Upper lobe of left lung (tissue), 6 donors: ENCODE data around the gene CACHD1. TPM values are rescaled to one million over a fixed set of nuclear protein-coding genes. Genes with fewer than 3 reads are reported as not detected.

Experiments used
- ATAC-seq, 2 donors: fragments of 200-7000 bp; cut with Tn5 transposase; one replicate each; pipeline ENCODE4 v1.9.1; 2022; ENCODE audit warnings: mild to moderate bottlenecking in 2 of 2, moderate library complexity in 2 of 2; ENCODE audit not compliant: low FRiP score in 2 of 2
- DNase-seq, 2 donors: peaks; one replicate each; pipeline ENCODE4 v3.0.0-alpha.2; 2019 to 2020
- H3K27ac ChIP-seq, 4 donors: fragments of 200-600 bp; sonication (generic); one replicate each; pipeline ENCODE4 v1.5.1; 2016 to 2019
- H3K27me3 ChIP-seq, 4 donors: fragments of 200-600 bp; sonication (generic); one replicate each; pipeline ENCODE4 v1.5.1; 2017 to 2019
- H3K36me3 ChIP-seq, 4 donors: fragments of 200-600 bp; sonication (generic); one replicate each; pipeline ENCODE4 v1.5.1; 2016 to 2019
- H3K4me1 ChIP-seq, 4 donors: fragments of 200-600 bp; sonication (generic); one replicate each; pipeline ENCODE4 v1.5.1; 2018 to 2019
- H3K4me3 ChIP-seq, 4 donors: fragments of 200-600 bp; sonication (generic); one replicate each; pipeline ENCODE4 v1.5.1; 2017 to 2019; ENCODE audit warnings: mild to moderate bottlenecking in 2 of 4, moderate library complexity in 1 of 4
- H3K9me3 ChIP-seq, 4 donors: fragments of 200-600 bp; sonication (generic); one replicate each; pipeline ENCODE4 v1.5.1; 2018 to 2019
- CTCF ChIP-seq, 6 experiments: fragments of 450-650 bp in 4 of 6; fragments of 200-600 bp in 2 of 6; sonication (generic) in 2 of 6; IDR thresholded peaks; one replicate each; pipeline ENCODE4 v1.5.1; 2016 to 2019; ENCODE audit warnings: antibody characterized with exemption in 6 of 6
- EP300 ChIP-seq, 4 donors: sonication (generic); formaldehyde crosslinking; IDR thresholded peaks; one replicate each; pipeline ENCODE4 v1.5.1; 2017; ENCODE audit warnings: antibody characterized with exemption in 4 of 4, control low read depth in 2 of 4
- POLR2A ChIP-seq, 4 donors: fragments of 450-650 bp; IDR thresholded peaks; one replicate each; pipeline ENCODE4 v1.5.1; 2016 to 2017; ENCODE audit warnings: antibody characterized with exemption in 4 of 4, mild to moderate bottlenecking in 2 of 4
- POLR2AphosphoS5 ChIP-seq, 2 donors: sonication (generic); formaldehyde crosslinking; IDR thresholded peaks; one replicate each; pipeline ENCODE4 v1.5.1; 2017; ENCODE audit warnings: antibody characterized with exemption in 2 of 2
- WGBS, 2 donors: methylation state at CpG; one replicate each; pipeline ENCODE4 v1.1.5; 2017 to 2018; 5-methylcytosine and 5-hydroxymethylcytosine counted together
- total RNA-seq, 6 donors: library from RNA; depleted of rRNA in 4 of 6; stranded (reverse); fragments of >200 nt in 4 of 6; gene quantifications; one replicate each; pipeline versions ENCODE4 v1.1.0 to v1.2.1, GENCODE V29; 2016 to 2021
- donor health status: DM: no; HTN: no; CAD: no; lungs with moderate emphysema.
- donor health status: DM: no; HTN: yes; CAD: no; lungs with severe emphysema.

The CACHD1 gene
- total RNA-seq, 6 donors from 2014 or later = 7.3 to 26.3 (median 22.9) TPM

GRCh38 chr1:64437453-64437852 lies 32.5 kb upstream of the CACHD1 start:
- ATAC-seq (peak in 1 of 2 donors; percentile 28), DNase-seq (no peak)
- no peak for TF ChIP-seq CTCF (IDR thresholded peaks at IDR 0.05)
- TF ChIP-seq EP300 (IDR thresholded peaks at IDR 0.05) = no peak
- no peak for TF ChIP-seq POLR2AphosphoS5 (IDR thresholded peaks at IDR 0.05)
- no peak for TF ChIP-seq POLR2A (IDR thresholded peaks at IDR 0.05)
- WGBS, 2 donors = 72 to 79% methylated on average over 2 of the region's 2 CpGs
- no peaks in the 10 kb centered on the region for H3K9me3 ChIP-seq
- H3K36me3 ChIP-seq = no peaks in the 10 kb centered on the region
- no peaks in the 10 kb centered on the region for H3K27me3 ChIP-seq
- H3K4me1 ChIP-seq = no peaks in the 10 kb centered on the region
- no peak overlapping the region for H3K27ac ChIP-seq
- H3K4me3 ChIP-seq = no peak overlapping the region

GRCh38 chr1:64440183-64440826 lies 29.6 kb upstream of the CACHD1 start:
- Histone ChIP-seq H3K27ac (no peak overlapping the region), H3K36me3 (no peaks in the 10 kb centered on the region), H3K9me3 (no peaks in the 10 kb centered on the region), H3K4me1 (no peaks in the 10 kb centered on the region), H3K4me3 (no peak overlapping the region), H3K27me3 (no peaks in the 10 kb centered on the region)
- no peak for ATAC-seq
- TF ChIP-seq POLR2AphosphoS5 (IDR thresholded peaks at IDR 0.05) (no peak), CTCF (IDR thresholded peaks at IDR 0.05) (no peak), EP300 (IDR thresholded peaks at IDR 0.05) (no peak), POLR2A (IDR thresholded peaks at IDR 0.05) (no peak)
- 65 to 78% methylated on average over 6 to 7 of the region's 7 CpGs for WGBS, 2 donors
- DNase-seq = no peak

GRCh38 chr1:64451440-64451839 lies 18.5 kb upstream of the CACHD1 start:
- Histone ChIP-seq H3K9me3 (no peaks in the 10 kb centered on the region), H3K36me3 (no peaks in the 10 kb centered on the region), H3K27ac (no peak overlapping the region), H3K4me1 (no peaks in the 10 kb centered on the region), H3K4me3 (no peak overlapping the region), H3K27me3 (no peaks in the 10 kb centered on the region)
- ATAC-seq (no peak), DNase-seq (no peak)
- 71 to 82% methylated on average over 1 of the region's 1 CpG for whole genome bisulfite sequencing, 2 donors
- TF ChIP-seq CTCF (IDR thresholded peaks at IDR 0.05) (no peak), POLR2AphosphoS5 (IDR thresholded peaks at IDR 0.05) (no peak), EP300 (IDR thresholded peaks at IDR 0.05) (no peak)

- no peak overlapping the region for H3K27ac ChIP-seq
- WGBS, 2 donors = 90 to 94% methylated on average over 3 of the region's 3 CpGs
- TF ChIP-seq CTCF (IDR thresholded peaks at IDR 0.05) (no peak), POLR2A (IDR thresholded peaks at IDR 0.05) (no peak), EP300 (IDR thresholded peaks at IDR 0.05) (no peak), POLR2AphosphoS5 (IDR thresholded peaks at IDR 0.05) (no peak)
- no peaks in the 10 kb centered on the region for H3K36me3 ChIP-seq
- no peaks in the 10 kb centered on the region for H3K9me3 ChIP-seq
- ATAC-seq (no peak), DNase-seq (no peak)
- H3K4me3 ChIP-seq = no peak overlapping the region
- no peaks in the 10 kb centered on the region for H3K4me1 ChIP-seq
- H3K27me3 ChIP-seq = no peaks in the 10 kb centered on the region
Measured at GRCh38 chr1:64453688-64454087, 16.2 kb upstream of the CACHD1 start.

GRCh38 chr1:64458915-64459314 lies 11.0 kb upstream of the CACHD1 start:
- no peak for DNase-seq
- no peak for ATAC-seq
- no peaks in the 10 kb centered on the region for H3K4me1 ChIP-seq
- no peaks in the 10 kb centered on the region for H3K36me3 ChIP-seq
- no peaks in the 10 kb centered on the region for H3K27me3 ChIP-seq
- H3K27ac ChIP-seq = no peak overlapping the region
- H3K9me3 ChIP-seq = no peaks in the 10 kb centered on the region
- H3K4me3 ChIP-seq = no peak overlapping the region
- WGBS, 2 donors = 77 to 94% methylated on average over 1 of the region's 1 CpG
- TF ChIP-seq EP300 (IDR thresholded peaks at IDR 0.05) = no peak
- TF ChIP-seq CTCF (IDR thresholded peaks at IDR 0.05) = no peak
